ENCODE measurements around the gene ADI1. TPM values are rescaled to one million over a fixed set of nuclear protein-coding genes. Genes with fewer than 3 reads are reported as not detected.
A peak's percentile ranks its signal among the peaks of the same experiment; 100 is the strongest.

The ADI1 gene
- polyA plus RNA-seq (2012; ENCODE audit: insufficient read depth, insufficient read length) = 47.0 TPM

- peak; percentile 72 for DNase-seq (ENCODE audit: low read depth, low spot score)
- H3K4me3 ChIP-seq (ENCODE audit: low read length) = peak within 1 kb of the TSS; percentile 82
Measured at GRCh38 chr2:3519255-3520205, at the start of gene ADI1. Gene ADI1, minus strand, starts transcription at chr2:3519531. Its CDS starts 44 bp downstream, at chr2:3519487.

- no peak overlapping the region for H3K4me3 ChIP-seq (ENCODE audit: low read length)
- no peak for DNase-seq (ENCODE audit: low read depth, low spot score)
Measured at GRCh38 chr2:3566806-3567205, 47.5 kb upstream of the ADI1 start.

- H3K4me3 ChIP-seq (ENCODE audit: low read length) = no peak overlapping the region
- DNase-seq (ENCODE audit: low read depth, low spot score) = no peak
Measured at GRCh38 chr2:3565117-3565516, 45.8 kb upstream of the ADI1 start.

GRCh38 chr2:3563521-3563976 lies 44.2 kb upstream of the ADI1 start:
- no peak overlapping the region for H3K4me3 ChIP-seq (ENCODE audit: low read length)
- no peak for DNase-seq (ENCODE audit: low read depth, low spot score)

GRCh38 chr2:3558205-3559014 lies 39.1 kb upstream of the ADI1 start, which contains the start of gene RNASEH1:
Gene RNASEH1, minus strand, starts transcription at chr2:3558333. Its CDS starts 73 bp downstream, at chr2:3558260.
- H3K4me3 ChIP-seq (ENCODE audit: low read length) = peak within 1 kb of the TSS; percentile 65
- peak; percentile 97 for DNase-seq (ENCODE audit: low read depth, low spot score)

GRCh38 chr2:3557639-3558204 lies 38.4 kb upstream of the ADI1 start:
- no peak for DNase-seq (ENCODE audit: low read depth, low spot score)

GRCh38 chr2:3553946-3554345 lies 34.6 kb upstream of the ADI1 start:
- H3K4me3 ChIP-seq (ENCODE audit: low read length) = no peak overlapping the region
- no peak for DNase-seq (ENCODE audit: low read depth, low spot score)

More at GRCh38 chr2:3557639-3558204, 38.4 kb upstream of the ADI1 start:
- H3K4me3 ChIP-seq (ENCODE audit: low read length) = peak overlapping the region; percentile 65

- no peak for DNase-seq (ENCODE audit: low read depth, low spot score)
- H3K4me3 ChIP-seq (ENCODE audit: low read length) = no peak overlapping the region
Measured at GRCh38 chr2:3547915-3548314, 28.6 kb upstream of the ADI1 start.

GRCh38 chr2:3545788-3546478 lies 26.6 kb upstream of the ADI1 start:
- H3K4me3 ChIP-seq (ENCODE audit: low read length) = no peak overlapping the region
- no peak for DNase-seq (ENCODE audit: low read depth, low spot score)

- DNase-seq (ENCODE audit: low read depth, low spot score) = no peak
- no peak overlapping the region for H3K4me3 ChIP-seq (ENCODE audit: low read length)
Measured at GRCh38 chr2:3543023-3543683, 23.8 kb upstream of the ADI1 start.

- no peak for DNase-seq (ENCODE audit: low read depth, low spot score)
- H3K4me3 ChIP-seq (ENCODE audit: low read length) = no peak overlapping the region
Measured at GRCh38 chr2:3542107-3542506, 22.8 kb upstream of the ADI1 start.

GRCh38 chr2:3539836-3540235 lies 20.5 kb upstream of the ADI1 start:
- no peak overlapping the region for H3K4me3 ChIP-seq (ENCODE audit: low read length)
- DNase-seq (ENCODE audit: low read depth, low spot score) = no peak

- H3K4me3 ChIP-seq (ENCODE audit: low read length) = no peak overlapping the region
- DNase-seq (ENCODE audit: low read depth, low spot score) = no peak
Measured at GRCh38 chr2:3536682-3537632, 17.6 kb upstream of the ADI1 start.

GRCh38 chr2:3535794-3536681 lies 16.7 kb upstream of the ADI1 start:
- DNase-seq (ENCODE audit: low read depth, low spot score) = no peak
- no peak overlapping the region for H3K4me3 ChIP-seq (ENCODE audit: low read length)

- no peak overlapping the region for H3K4me3 ChIP-seq (ENCODE audit: low read length)
- DNase-seq (ENCODE audit: low read depth, low spot score) = no peak
Measured at GRCh38 chr2:3535467-3535793, 16.1 kb upstream of the ADI1 start.

GRCh38 chr2:3534251-3534814 lies 15.0 kb upstream of the ADI1 start:
- H3K4me3 ChIP-seq (ENCODE audit: low read length) = no peak overlapping the region

More at GRCh38 chr2:3534251-3534814, 15.0 kb upstream of the ADI1 start:
- DNase-seq (ENCODE audit: low read depth, low spot score) = no peak
